GM19324 (cell line): ENCODE data around the gene SKI.

Experiments
- ATAC-seq: cut with Tn5 transposase; IDR thresholded peaks from one replicate; pipeline ENCODE4 v1.9.1; 2021; ENCODE audit warnings: mild to moderate bottlenecking, moderate library complexity; ENCODE audit not compliant: unreplicated experiment, low FRiP score

The SKI gene

DNA sequence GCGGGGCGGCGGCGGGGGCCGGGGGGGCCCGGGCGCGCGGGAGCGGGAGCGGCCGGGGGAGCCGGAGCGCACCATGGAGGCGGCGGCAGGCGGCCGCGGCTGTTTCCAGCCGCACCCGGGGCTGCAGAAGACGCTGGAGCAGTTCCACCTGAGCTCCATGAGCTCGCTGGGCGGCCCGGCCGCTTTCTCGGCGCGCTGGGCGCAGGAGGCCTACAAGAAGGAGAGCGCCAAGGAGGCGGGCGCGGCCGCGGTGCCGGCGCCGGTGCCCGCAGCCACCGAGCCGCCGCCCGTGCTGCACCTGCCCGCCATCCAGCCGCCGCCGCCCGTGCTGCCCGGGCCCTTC is 546 bp downstream of the SKI start:
- no peak for ATAC-seq

DNA sequence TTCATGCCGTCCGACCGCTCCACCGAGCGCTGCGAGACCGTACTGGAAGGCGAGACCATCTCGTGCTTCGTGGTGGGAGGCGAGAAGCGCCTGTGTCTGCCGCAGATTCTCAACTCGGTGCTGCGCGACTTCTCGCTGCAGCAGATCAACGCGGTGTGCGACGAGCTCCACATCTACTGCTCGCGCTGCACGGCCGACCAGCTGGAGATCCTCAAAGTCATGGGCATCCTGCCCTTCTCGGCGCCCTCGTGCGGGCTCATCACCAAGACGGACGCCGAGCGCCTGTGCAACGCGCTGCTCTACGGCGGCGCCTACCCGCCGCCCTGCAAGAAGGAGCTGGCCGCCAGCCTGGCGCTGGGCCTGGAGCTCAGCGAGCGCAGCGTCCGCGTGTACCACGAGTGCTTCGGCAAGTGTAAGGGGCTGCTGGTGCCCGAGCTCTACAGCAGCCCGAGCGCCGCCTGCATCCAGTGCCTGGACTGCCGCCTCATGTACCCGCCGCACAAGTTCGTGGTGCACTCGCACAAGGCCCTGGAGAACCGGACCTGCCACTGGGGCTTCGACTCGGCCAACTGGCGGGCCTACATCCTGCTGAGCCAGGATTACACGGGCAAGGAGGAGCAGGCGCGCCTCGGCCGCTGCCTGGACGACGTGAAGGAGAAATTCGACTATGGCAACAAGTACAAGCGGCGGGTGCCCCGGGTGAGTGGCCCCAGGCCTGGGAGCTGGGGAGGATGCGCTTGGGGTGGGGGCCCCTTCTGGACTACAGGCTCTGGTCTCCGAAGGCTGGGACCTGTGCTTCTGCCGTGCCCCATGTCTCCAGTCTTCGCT is 1.1 kb downstream of the SKI start:
- no peak for ATAC-seq

- no peak for ATAC-seq
These were observed 2.0 kb downstream of the SKI start for GRCh38 chr1:2229911-2230731.

- no peak for ATAC-seq
These were observed 2.8 kb downstream of the SKI start for GRCh38 chr1:2230781-2231531.

GRCh38 chr1:2231532-2232254 is 3.6 kb downstream of the SKI start:
- no peak for ATAC-seq

GRCh38 chr1:2232255-2232915 is 4.3 kb downstream of the SKI start:
- ATAC-seq = no peak

GRCh38 chr1:2232916-2233438 is 4.9 kb downstream of the SKI start:
- ATAC-seq = no peak

GRCh38 chr1:2233468-2233867 is 5.3 kb downstream of the SKI start:
- no peak for ATAC-seq

GRCh38 chr1:2233997-2234761 is 6.1 kb downstream of the SKI start:
- peak; percentile 58 for ATAC-seq

DNA sequence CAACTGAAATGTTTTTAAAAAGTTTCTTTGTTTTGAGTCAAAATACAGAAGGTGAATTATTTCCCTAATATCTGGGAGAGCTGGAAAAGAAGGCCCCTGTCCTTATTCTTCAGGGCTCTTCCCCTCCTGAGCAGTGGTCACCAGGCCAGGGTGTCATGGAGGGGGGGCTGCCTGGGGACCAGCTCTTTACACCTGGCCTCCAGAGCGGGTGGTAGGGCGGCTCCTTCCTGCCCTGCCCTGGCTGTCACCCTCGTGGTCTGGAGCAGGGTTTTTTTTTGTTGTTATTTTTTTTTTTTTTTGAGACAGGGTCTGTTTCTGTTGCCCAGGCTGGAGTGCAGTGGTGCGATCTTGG is 6.6 kb downstream of the SKI start:
- no peak for ATAC-seq

DNA sequence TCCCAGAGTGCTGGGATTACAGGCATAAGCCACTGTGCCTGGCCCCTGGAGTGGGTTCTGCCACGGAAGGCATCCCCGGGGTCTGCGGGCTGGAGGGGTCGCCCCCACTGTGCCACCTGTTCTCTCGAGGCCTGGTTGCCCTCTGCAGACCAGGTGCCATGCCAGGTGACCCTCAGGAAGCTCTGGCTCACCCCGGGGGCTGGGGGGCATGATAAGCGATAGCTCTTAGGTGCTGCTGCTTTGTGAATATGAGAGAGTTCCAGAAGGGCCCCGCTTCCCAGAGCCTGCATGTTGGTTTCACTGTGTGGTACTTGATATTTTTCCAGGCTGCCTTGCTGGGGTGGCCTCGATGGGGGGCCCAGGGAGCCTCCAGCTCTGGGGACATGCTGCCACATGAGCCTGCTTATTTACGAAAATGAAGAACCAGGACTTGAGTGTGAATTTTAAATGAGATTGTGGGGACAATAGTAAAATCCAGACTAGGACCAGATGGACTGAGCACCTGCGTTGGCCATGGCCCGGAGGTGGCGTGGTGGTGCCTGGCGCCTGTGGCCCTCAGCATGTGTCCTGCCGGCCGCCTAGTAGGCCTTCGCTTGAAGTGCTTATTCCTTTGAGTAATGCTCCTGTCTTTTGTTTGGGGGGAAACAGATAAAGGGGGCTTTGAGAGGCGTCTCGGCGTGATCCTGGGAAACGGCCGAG is 7.3 kb downstream of the SKI start:
- no peak for ATAC-seq

- no peak for ATAC-seq
These were observed 8.9 kb downstream of the SKI start for GRCh38 chr1:2236695-2237677.

GRCh38 chr1:2237773-2238172 is 9.7 kb downstream of the SKI start:
- no peak for ATAC-seq

DNA sequence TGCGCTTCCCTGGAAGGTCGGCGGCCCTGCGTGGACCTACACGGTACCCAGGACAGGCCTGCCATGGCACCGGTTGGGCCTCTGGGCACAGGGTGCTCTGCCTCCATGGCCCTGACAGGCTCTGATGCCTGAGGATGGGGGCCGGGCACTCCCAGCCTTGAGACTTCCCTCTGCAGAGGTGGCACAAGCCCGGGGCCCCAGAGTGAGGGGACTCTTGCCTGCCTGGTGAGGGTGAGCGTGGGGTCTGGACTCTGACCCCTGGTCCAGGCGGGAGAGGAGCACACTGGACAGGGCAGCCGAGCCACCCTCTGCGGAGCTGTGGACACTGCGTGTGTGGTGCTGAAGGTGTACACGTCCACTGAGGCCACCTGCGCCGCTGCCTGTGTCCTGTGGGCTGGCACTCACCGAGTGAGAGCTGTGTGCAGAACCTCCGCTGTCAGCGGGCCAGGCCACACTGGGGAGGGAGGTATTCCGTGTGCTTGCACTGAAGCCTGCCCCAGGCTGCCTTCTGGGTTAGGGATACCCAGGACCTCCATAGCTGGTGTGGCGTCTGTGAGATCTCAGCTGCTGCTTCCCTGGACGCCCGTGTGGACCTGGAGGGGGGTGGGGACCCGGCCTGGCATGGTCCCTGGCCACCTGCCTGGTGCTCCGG is 10.4 kb downstream of the SKI start:
- no peak for ATAC-seq

DNA sequence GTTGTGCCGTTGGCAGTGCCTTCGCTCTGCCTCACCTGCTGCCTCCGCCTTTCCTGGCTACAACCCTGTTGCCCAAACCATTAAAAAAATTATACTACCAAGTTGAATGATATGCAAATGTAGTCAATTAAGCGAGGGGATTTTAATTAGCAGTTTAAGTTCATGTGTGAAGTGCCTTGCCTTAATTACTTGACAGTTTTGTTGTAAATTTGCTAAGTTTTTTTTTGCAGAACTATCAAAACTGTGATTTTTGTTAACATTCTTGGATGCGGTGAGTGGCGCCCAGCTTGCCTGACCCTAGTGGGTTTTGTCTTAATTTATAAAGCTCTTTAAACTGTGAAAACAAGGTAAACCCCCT is 10.9 kb downstream of the SKI start:
- ATAC-seq = no peak

DNA sequence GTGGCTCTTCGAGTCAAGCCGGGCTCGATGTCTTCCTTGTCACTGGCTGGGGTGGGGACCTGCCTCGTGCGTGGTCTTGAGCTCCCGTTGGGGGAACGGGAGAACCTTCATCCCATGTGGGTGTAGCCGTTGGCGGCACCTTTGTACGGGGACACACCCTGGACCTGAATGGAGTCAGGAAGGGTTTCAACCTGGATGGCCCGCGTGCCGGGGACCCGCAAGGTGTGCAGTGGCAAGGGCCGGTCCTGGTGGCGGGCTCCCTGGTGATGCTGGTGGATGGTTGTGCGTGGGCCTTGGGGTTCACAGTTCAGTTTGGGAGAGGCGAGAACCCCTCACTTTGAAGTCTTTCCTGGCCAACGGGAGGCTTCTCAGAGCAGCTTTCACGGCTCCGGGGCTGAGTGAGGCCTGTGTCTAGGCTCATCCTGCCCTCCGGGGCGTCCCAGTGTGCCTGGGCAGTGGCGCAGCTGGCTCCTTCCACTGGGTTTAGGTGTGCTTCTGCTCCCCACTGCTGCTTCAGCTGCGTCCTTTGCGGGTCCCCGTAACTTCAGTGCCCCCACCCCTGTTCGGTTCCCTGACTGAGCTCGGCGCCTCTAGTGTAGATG is 11.4 kb downstream of the SKI start:
- no peak for ATAC-seq
